Activated B cell treated with CpG ODN at 0.5 μM for 24 hours (primary cell): ENCODE results near the gene HDAC6. TPM values are rescaled to one million over a fixed set of nuclear protein-coding genes. Genes with fewer than 3 reads are reported as not detected.
"Not testable (repeated sequence)": the region's sequence is repeated elsewhere in the genome, so short reads cannot be mapped to it uniquely, and the experiment has no call there.

Experiments used
- ATAC-seq: fragments of 200-7000 bp; cut with Tn5 transposase; one replicate; pipeline ENCODE4 v1.10.0; 2021; ENCODE audit warnings: low read depth, mild to moderate bottlenecking, moderate library complexity
- CTCF ChIA-PET: fragments of 350-600 bp; sonication (Branson Sonifier 250); formaldehyde crosslinking; loops from one replicate; lab custom pipeline; 2021; ENCODE audit warnings: antibody characterized with exemption; lab: Charles Lee
- POLR2A ChIA-PET: fragments of 350-600 bp; sonication (Branson Sonifier 250); formaldehyde crosslinking; loops from one replicate; lab custom pipeline; 2021; ENCODE audit warnings: antibody characterized with exemption; lab: Charles Lee
- DNase-seq: peaks from one replicate; pipeline ENCODE4 v3.0.0; 2022
- H3K27ac Mint-ChIP-seq: one replicate; pipeline ENCODE4 v1.8.0; 2020; ENCODE audit warnings: mixed read lengths
- H3K27me3 Mint-ChIP-seq: one replicate; pipeline ENCODE4 v1.8.0; 2021; ENCODE audit warnings: mixed read lengths
- H3K36me3 Mint-ChIP-seq: one replicate; pipeline ENCODE4 v1.8.0; 2021; ENCODE audit warnings: low read depth, mixed read lengths
- H3K4me1 Mint-ChIP-seq: one replicate; pipeline ENCODE4 v1.8.0; 2021; ENCODE audit warnings: mixed read lengths
- H3K4me3 Mint-ChIP-seq: one replicate; pipeline ENCODE4 v1.8.0; 2020; ENCODE audit warnings: mild to moderate bottlenecking, mixed read lengths
- H3K9me3 Mint-ChIP-seq: one replicate; pipeline ENCODE4 v1.8.0; 2020; ENCODE audit warnings: mixed read lengths
- intact Hi-C: fragments of 100-400 bp; cut with micrococcal nuclease; formaldehyde crosslinking; loops from one replicate; pipeline ENCODE4 v1.15.1; 2024
- total RNA-seq: library from RNA; stranded (reverse); gene quantifications from 2 replicates; pipeline ENCODE4 v1.2.3, GENCODE V29; 2022
- TF ChIP-seq, protein P1 (sequence below): fragments of 200-600 bp; IDR thresholded peaks from one replicate; pipeline ENCODE4 v1.8.0; 2022; ENCODE audit warnings: antibody characterized with exemption, mild to moderate bottlenecking

Gene HDAC6
- total RNA-seq, 1 donor from 2014 or later, result 139 TPM

DNA sequence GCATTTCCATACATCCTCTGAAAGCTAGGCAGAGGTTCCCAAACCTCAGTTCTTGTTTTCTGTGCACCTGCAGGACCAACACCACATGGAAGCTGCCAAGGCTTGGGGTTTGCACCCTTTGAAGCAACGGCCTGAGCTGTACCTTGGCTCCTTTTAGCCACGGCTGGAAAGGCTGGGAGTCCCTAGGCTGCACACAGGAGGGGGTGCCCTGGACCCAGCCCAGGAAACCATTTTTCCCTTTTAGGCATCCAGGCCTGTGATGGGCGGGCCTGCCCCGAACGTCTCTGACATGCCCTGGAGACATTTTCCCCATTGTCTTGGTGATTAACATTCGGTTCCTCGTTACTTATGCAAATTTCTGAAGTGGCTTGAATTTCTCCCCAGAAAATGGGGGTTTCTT lies 51.0 kb downstream of the HDAC6 start:
- CTCF ChIA-PET, result no interaction called here
- no peaks in the 10 kb centered on the region for H3K9me3 Mint-ChIP-seq

DNA sequence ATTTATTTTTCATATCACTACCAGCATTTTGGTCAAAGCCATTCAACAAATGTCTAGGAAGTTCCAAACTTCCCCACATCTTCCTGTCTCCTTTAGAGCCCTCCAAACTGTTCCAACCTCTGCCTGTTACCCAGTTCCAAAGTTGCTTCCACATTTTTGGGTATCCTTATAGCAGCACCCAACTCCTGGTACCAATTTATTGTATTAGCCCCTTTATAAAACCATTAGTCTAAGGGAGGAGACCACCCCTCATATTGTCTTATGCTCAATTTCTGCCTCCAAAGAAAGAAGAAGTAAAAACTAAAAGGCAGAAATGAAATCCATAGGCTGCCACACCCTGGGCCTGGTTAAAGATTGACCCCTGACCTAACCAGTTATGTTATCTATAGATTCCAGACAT lies 51.6 kb downstream of the HDAC6 start:
- H3K36me3 Mint-ChIP-seq, DNase-seq, H3K27ac Mint-ChIP-seq, H3K9me3 Mint-ChIP-seq, intact Hi-C loops, CTCF ChIA-PET, H3K4me3 Mint-ChIP-seq, ATAC-seq, H3K4me1 Mint-ChIP-seq, POLR2A ChIA-PET, H3K27me3 Mint-ChIP-seq: not testable (repeated sequence)

More for the DNA sequence above, 51.0 kb downstream of the HDAC6 start:
- H3K4me3 Mint-ChIP-seq, result no peak overlapping the region
- no peaks in the 10 kb centered on the region for H3K27me3 Mint-ChIP-seq
- no peak for DNase-seq
- no peak for ATAC-seq
- intact Hi-C loops, result no loop called here
- TF ChIP-seq, protein P1, sequence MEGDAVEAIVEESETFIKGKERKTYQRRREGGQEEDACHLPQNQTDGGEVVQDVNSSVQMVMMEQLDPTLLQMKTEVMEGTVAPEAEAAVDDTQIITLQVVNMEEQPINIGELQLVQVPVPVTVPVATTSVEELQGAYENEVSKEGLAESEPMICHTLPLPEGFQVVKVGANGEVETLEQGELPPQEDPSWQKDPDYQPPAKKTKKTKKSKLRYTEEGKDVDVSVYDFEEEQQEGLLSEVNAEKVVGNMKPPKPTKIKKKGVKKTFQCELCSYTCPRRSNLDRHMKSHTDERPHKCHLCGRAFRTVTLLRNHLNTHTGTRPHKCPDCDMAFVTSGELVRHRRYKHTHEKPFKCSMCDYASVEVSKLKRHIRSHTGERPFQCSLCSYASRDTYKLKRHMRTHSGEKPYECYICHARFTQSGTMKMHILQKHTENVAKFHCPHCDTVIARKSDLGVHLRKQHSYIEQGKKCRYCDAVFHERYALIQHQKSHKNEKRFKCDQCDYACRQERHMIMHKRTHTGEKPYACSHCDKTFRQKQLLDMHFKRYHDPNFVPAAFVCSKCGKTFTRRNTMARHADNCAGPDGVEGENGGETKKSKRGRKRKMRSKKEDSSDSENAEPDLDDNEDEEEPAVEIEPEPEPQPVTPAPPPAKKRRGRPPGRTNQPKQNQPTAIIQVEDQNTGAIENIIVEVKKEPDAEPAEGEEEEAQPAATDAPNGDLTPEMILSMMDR, result no peak
- no peak overlapping the region for H3K27ac Mint-ChIP-seq
- peaks cover 5% of the 10 kb centered on the region for H3K4me1 Mint-ChIP-seq
- POLR2A ChIA-PET, result no interaction called here
- no peaks in the 10 kb centered on the region for H3K36me3 Mint-ChIP-seq

DNA sequence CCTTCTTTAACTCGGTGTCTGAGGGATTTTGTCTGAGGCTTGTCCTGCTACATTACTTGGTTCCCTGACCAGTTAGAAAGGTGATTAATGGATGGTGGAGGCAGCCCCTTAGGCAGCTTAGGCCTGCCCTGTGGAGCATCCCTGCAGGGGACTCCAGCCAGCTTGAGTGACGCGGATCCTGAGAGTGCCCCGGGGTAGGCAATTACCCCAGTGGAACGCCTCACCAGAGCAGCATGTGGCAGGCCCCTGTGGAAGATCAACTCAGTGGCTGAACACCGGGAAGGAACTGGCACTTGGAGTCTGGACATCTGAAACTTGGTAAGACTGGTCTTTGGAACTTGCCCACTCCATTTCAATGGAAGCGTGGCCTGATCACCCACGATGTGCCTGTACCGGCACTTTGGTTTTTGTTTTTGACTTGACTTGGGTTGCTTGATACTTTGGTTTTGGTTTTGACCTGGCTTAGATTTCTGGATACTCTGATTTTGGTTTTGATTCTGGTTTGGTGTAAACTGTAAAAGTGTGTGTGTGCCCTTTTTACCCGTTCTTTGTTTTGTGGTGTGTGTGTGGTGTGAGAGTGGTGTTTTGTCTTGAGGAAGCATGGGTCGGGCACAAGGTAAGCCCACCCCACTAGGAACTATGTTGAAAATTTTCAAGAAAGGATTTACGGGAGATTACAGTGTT lies 52.4 kb downstream of the HDAC6 start:
- POLR2A ChIA-PET, H3K36me3 Mint-ChIP-seq, H3K27me3 Mint-ChIP-seq, H3K9me3 Mint-ChIP-seq, DNase-seq, H3K27ac Mint-ChIP-seq, intact Hi-C loops, ATAC-seq, CTCF ChIA-PET, H3K4me1 Mint-ChIP-seq, H3K4me3 Mint-ChIP-seq: not testable (repeated sequence)

DNA sequence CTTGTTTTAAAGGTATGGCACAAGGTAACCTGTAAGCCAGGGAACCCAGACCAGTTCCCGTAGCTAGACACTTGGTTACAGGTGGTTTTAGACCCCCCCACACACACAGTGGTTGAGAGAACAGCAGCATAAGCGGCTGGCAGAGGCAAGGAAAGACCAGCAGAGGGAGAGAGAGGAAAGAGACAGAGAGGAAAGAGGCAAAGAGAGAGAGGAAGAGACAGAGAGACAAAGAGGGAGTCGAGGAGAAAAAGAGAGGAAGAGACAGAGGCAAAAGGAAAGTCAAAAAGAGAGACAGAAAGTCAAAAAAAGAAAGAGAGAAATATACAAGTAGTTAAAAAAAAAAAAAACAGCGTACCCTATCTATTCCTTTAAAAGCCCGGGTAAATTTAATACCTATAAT lies 53.0 kb downstream of the HDAC6 start:
- H3K4me3 Mint-ChIP-seq, result no peak overlapping the region
- H3K27me3 Mint-ChIP-seq, result no peaks in the 10 kb centered on the region
- ChIA-PET CTCF (no interaction called here), POLR2A (no interaction called here)
- ATAC-seq, result no peak
- TF ChIP-seq, protein P1, result no peak
- no peaks in the 10 kb centered on the region for H3K9me3 Mint-ChIP-seq
- H3K4me1 Mint-ChIP-seq, result peaks cover 5% of the 10 kb centered on the region
- H3K36me3 Mint-ChIP-seq, result no peaks in the 10 kb centered on the region
- no peak overlapping the region for H3K27ac Mint-ChIP-seq
- no peak for DNase-seq
- intact Hi-C loops, result loop anchor here (1.0 kb wide), 1 partner anchor 90 kb away; no protein-coding TSS in a partner anchor

DNA sequence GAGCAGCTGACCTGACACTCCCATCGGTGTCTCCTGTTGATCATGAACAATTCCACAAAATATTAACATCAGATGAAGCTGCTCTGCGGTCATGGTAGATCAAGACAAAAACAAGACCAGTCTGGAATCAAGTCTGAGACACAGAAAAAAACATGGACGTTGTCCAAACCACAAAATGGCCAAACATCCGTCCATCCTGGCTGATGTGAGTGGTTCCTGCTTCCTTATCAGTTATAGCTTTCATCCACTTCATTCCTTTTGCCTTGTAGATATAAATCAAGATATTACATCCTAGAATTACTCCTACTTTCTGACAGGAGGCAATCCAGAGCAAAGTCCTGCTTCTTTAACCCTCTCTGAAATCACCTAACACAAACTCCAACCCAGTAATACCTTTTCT lies 62.3 kb downstream of the HDAC6 start:
- peaks cover 4% of the 10 kb centered on the region for H3K27me3 Mint-ChIP-seq
- no peak overlapping the region for H3K4me3 Mint-ChIP-seq
- H3K36me3 Mint-ChIP-seq, result no peaks in the 10 kb centered on the region
- no peaks in the 10 kb centered on the region for H3K4me1 Mint-ChIP-seq
- ChIA-PET CTCF (no interaction called here), POLR2A (no interaction called here)
- ATAC-seq (no peak), DNase-seq (no peak)
- no peak overlapping the region for H3K27ac Mint-ChIP-seq
- intact Hi-C loops, result no loop called here
- no peaks in the 10 kb centered on the region for H3K9me3 Mint-ChIP-seq
- TF ChIP-seq, protein P1, result no peak

DNA sequence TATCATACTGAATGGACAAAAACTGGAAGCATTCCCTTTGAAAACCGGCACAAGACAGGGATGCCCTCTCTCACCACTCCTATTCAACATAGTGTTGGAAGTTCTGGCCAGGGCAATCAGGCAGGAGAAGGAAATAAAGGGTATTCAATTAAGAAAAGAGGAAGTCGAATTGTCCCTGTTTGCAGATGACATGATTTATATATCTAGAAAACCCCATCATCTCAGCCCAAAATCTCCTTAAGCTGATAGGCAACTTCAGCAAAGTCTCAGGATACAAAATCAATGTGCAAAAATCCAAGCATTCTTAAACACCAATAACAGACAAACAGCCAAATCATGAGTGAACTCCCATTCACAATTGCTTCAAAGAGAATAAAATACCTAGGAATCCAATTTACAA lies 70.2 kb downstream of the HDAC6 start:
- ATAC-seq, H3K9me3 Mint-ChIP-seq, H3K4me1 Mint-ChIP-seq, intact Hi-C loops, CTCF ChIA-PET, DNase-seq, H3K36me3 Mint-ChIP-seq, POLR2A ChIA-PET, H3K27ac Mint-ChIP-seq, H3K27me3 Mint-ChIP-seq, H3K4me3 Mint-ChIP-seq: not testable (repeated sequence)

Other genes with a start within 250 kb of the HDAC6 start
- 381 and 394 TPM in 2 replicates for gene RBM3, start 227.6 kb upstream of the HDAC6 start, total RNA-seq
- 73.4 and 75.8 TPM in 2 replicates for gene WDR13, start 204.6 kb upstream of the HDAC6 start, total RNA-seq
- gene WAS, start 118.3 kb upstream of the HDAC6 start, total RNA-seq, result 101 and 102 TPM in 2 replicates
- 9.1 and 10.8 TPM in 2 replicates for gene SUV39H1, start 105.3 kb upstream of the HDAC6 start, total RNA-seq
- gene GLOD5, start 40.3 kb upstream of the HDAC6 start, total RNA-seq, result not detected in 2 replicates
- gene GATA1, start 15.5 kb upstream of the HDAC6 start, total RNA-seq, result not detected in 2 replicates
- not detected in 2 replicates for gene ERAS, start 24.4 kb downstream of the HDAC6 start, total RNA-seq
- gene PCSK1N, start 33.5 kb downstream of the HDAC6 start, total RNA-seq, result not detected in 2 replicates
- 47.8 and 52.6 TPM in 2 replicates for gene TIMM17B, start 95.7 kb downstream of the HDAC6 start, total RNA-seq
- 81.6 and 91.5 TPM in 2 replicates for gene PQBP1, start 95.9 kb downstream of the HDAC6 start, total RNA-seq
- 17.3 and 18.4 TPM in 2 replicates for gene SLC35A2, start 109.6 kb downstream of the HDAC6 start, total RNA-seq
- 321 and 351 TPM in 2 replicates for gene PIM2, start 117.0 kb downstream of the HDAC6 start, total RNA-seq
- gene OTUD5, start 155.5 kb downstream of the HDAC6 start, total RNA-seq, result 76.0 and 78.1 TPM in 2 replicates
- 0.66 and 1.8 TPM in 2 replicates for gene KCND1, start 169.8 kb downstream of the HDAC6 start, total RNA-seq
- 97.3 and 117 TPM in 2 replicates for gene GRIPAP1, start 200.2 kb downstream of the HDAC6 start, total RNA-seq
- 31.1 and 33.3 TPM in 2 replicates for gene TFE3, start 241.3 kb downstream of the HDAC6 start, total RNA-seq